Glutamatergic neuron (in vitro differentiated cells): ENCODE measurements around the gene MACROD2. TPM values are rescaled to one million over a fixed set of nuclear protein-coding genes. Genes with fewer than 3 reads are reported as not detected.

Experiments used
- DNase-seq: peaks from one replicate; pipeline ENCODE4 v3.0.0; 2022
- H3K27ac Mint-ChIP-seq: one replicate; pipeline ENCODE4 v1.8.0; 2020; ENCODE audit warnings: mild to moderate bottlenecking, mixed read lengths, inconsistent platforms; ENCODE audit not compliant: unreplicated experiment
- H3K27me3 Mint-ChIP-seq: one replicate; pipeline ENCODE4 v1.8.0; 2020; ENCODE audit warnings: mild to moderate bottlenecking, moderate library complexity, mixed read lengths, inconsistent platforms; ENCODE audit not compliant: unreplicated experiment
- H3K36me3 Mint-ChIP-seq: one replicate; pipeline ENCODE4 v1.8.0; 2020; ENCODE audit warnings: mild to moderate bottlenecking, mixed read lengths, inconsistent platforms; ENCODE audit not compliant: unreplicated experiment
- H3K4me1 Mint-ChIP-seq: one replicate; pipeline ENCODE4 v1.8.0; 2020; ENCODE audit warnings: mild to moderate bottlenecking, low read depth, mixed read lengths, inconsistent platforms; ENCODE audit not compliant: unreplicated experiment
- H3K4me3 Mint-ChIP-seq: one replicate; pipeline ENCODE4 v1.8.0; 2020; ENCODE audit warnings: mild to moderate bottlenecking, mixed read lengths, inconsistent platforms; ENCODE audit not compliant: unreplicated experiment
- H3K9me3 Mint-ChIP-seq: one replicate; pipeline ENCODE4 v1.8.0; 2020; ENCODE audit warnings: mild to moderate bottlenecking, moderate library complexity, mixed read lengths, inconsistent platforms; ENCODE audit not compliant: unreplicated experiment
- CTCF ChIP-seq: fragments of 200-600 bp; sonication (generic); IDR thresholded peaks from one replicate; pipeline ENCODE4 v1.5.0; 2021; ENCODE audit not compliant: partially characterized antibody, unreplicated experiment
- total RNA-seq: library from RNA; stranded (reverse); fragmentation: NEBNext Ultra II Directional; extraction: Animal tissue kit (Norgen Biotek cat#: 25700); gene quantifications from one replicate; pipeline ENCODE4 v1.2.1, GENCODE V29; 2021; ENCODE audit not compliant: unreplicated experiment

Gene MACROD2
- total RNA-seq, 1 donor from 2014 or later = 8.7 TPM

DNA sequence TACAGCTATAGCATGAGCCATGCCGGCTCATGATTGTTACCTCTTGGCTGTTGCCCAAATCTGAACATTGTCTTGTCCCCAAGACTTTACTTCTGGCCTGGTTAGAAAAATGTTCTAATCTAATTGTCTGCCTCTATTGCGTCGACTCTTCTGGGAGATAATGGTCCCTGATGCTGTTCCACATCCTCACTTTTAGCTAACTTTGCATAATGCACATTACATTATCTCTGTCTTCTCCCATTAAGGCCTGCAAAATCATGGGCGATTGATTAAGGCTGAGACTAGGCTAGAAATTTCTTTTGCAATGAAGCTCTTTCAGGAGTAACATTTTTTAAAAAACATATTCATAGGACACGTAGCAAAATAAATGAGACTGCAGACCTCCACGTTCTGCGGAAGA is 1616.9 kb downstream of the MACROD2 start:
- H3K27me3 Mint-ChIP-seq = peaks cover 2% of the 10 kb centered on the region
- H3K4me1 Mint-ChIP-seq = peaks cover 30% of the 10 kb centered on the region
- TF ChIP-seq CTCF = no peak
- no peak for DNase-seq
- H3K27ac Mint-ChIP-seq = peak overlapping the region; percentile 41
- no peak overlapping the region for H3K4me3 Mint-ChIP-seq
- no peaks in the 10 kb centered on the region for H3K9me3 Mint-ChIP-seq
- no peaks in the 10 kb centered on the region for H3K36me3 Mint-ChIP-seq

DNA sequence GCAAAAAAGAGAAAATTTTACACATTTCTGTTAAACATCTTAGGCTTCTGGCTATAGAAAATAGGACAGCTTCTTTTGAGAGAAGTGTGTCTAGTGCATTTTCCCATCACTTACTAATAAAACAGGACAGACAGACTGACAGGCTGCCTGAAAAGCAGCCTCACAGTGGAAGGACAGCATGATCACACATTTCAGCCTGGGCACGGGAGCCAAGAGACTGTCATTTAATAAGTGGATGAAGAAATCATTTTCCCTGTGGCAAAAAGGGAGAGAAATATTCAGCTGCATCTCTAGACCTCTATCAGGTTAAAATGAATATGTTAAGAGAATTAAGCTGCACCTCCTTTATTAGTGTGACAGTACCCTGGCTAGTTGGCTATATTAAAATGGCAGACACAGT is 1617.5 kb downstream of the MACROD2 start:
- peak overlapping the region; percentile 41 for H3K27ac Mint-ChIP-seq

GRCh38 chr20:15613530-15613929 is 1618.2 kb downstream of the MACROD2 start:
- no peak overlapping the region for H3K27ac Mint-ChIP-seq
- peaks cover 2% of the 10 kb centered on the region for H3K27me3 Mint-ChIP-seq
- no peak for DNase-seq
- TF ChIP-seq CTCF = no peak
- H3K4me1 Mint-ChIP-seq = peaks cover 29% of the 10 kb centered on the region
- H3K36me3 Mint-ChIP-seq = no peaks in the 10 kb centered on the region
- H3K9me3 Mint-ChIP-seq = no peaks in the 10 kb centered on the region
- no peak overlapping the region for H3K4me3 Mint-ChIP-seq

More for the DNA sequence above, 1617.5 kb downstream of the MACROD2 start:
- Mint-ChIP-seq H3K4me1 (peaks cover 30% of the 10 kb centered on the region), H3K27me3 (peaks cover 2% of the 10 kb centered on the region), H3K4me3 (no peak overlapping the region), H3K9me3 (no peaks in the 10 kb centered on the region), H3K36me3 (no peaks in the 10 kb centered on the region)
- no peak for DNase-seq
- no peak for TF ChIP-seq CTCF

DNA sequence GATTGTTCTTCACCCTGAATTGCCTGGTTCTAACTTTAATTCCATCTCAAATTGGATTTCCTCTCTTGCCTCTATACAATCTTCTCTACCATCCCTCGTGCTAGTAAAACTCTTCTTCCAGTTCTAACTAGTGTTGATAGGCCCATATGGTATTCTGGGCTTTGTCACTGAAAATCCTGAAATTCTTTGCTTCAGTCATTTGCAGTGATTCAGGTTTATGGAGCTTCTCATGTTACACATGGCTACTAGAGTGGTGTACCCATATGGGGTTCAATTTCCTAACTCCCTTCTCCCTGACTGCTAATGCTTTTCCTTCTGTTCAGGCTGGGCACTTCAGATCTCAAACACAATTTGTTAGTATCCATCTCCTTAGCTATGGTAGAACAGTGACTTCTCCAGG is 1621.3 kb downstream of the MACROD2 start:
- peaks cover 2% of the 10 kb centered on the region for H3K27me3 Mint-ChIP-seq
- DNase-seq = no peak
- peaks cover 19% of the 10 kb centered on the region for H3K4me1 Mint-ChIP-seq
- TF ChIP-seq CTCF = no peak
- H3K36me3 Mint-ChIP-seq = no peaks in the 10 kb centered on the region
- no peak overlapping the region for H3K4me3 Mint-ChIP-seq
- H3K9me3 Mint-ChIP-seq = no peaks in the 10 kb centered on the region
- peak overlapping the region; percentile 13 for H3K27ac Mint-ChIP-seq

GRCh38 chr20:15618110-15618509 is 1622.8 kb downstream of the MACROD2 start:
- no peaks in the 10 kb centered on the region for H3K36me3 Mint-ChIP-seq
- DNase-seq = no peak
- no peaks in the 10 kb centered on the region for H3K9me3 Mint-ChIP-seq
- H3K27ac Mint-ChIP-seq = no peak overlapping the region
- no peak overlapping the region for H3K4me3 Mint-ChIP-seq
- peaks cover 2% of the 10 kb centered on the region for H3K27me3 Mint-ChIP-seq
- TF ChIP-seq CTCF = no peak
- peaks cover 9% of the 10 kb centered on the region for H3K4me1 Mint-ChIP-seq
